GM19468 (cell line): ENCODE measurements around the gene NEK10.

Source experiments
- ATAC-seq: cut with Tn5 transposase; IDR thresholded peaks from one replicate; pipeline ENCODE4 v1.9.1; 2021; ENCODE audit warnings: mild to moderate bottlenecking, moderate library complexity, moderate number of reproducible peaks; ENCODE audit not compliant: unreplicated experiment; ENCODE audit errors: extremely low read depth

Gene NEK10

GRCh38 chr3:27125821-27126501 lies 243.2 kb downstream of the NEK10 start:
- ATAC-seq, result no peak

GRCh38 chr3:27119639-27120038 lies 249.5 kb downstream of the NEK10 start:
- ATAC-seq, result no peak

GRCh38 chr3:27115352-27115751 lies 253.8 kb downstream of the NEK10 start:
- ATAC-seq, result no peak

- no peak for ATAC-seq
Observed at GRCh38 chr3:27114684-27115083, 254.5 kb downstream of the NEK10 start.

- ATAC-seq, result no peak
Observed at GRCh38 chr3:27114129-27114528, 255.1 kb downstream of the NEK10 start.

- no peak for ATAC-seq
Observed at GRCh38 chr3:27110020-27110419, 259.2 kb downstream of the NEK10 start.

GRCh38 chr3:27108322-27108721 lies 260.9 kb downstream of the NEK10 start:
- no peak for ATAC-seq

- no peak for ATAC-seq
Observed at GRCh38 chr3:27105904-27106303, 263.3 kb downstream of the NEK10 start.

GRCh38 chr3:27097182-27097581 lies 272.0 kb downstream of the NEK10 start:
- ATAC-seq, result no peak

- no peak for ATAC-seq
Observed at GRCh38 chr3:27095553-27096222, 273.5 kb downstream of the NEK10 start.

- ATAC-seq, result no peak
Observed at GRCh38 chr3:27094721-27095120, 274.5 kb downstream of the NEK10 start.

GRCh38 chr3:27093771-27094170 lies 275.4 kb downstream of the NEK10 start:
- no peak for ATAC-seq

GRCh38 chr3:27090275-27091041 lies 278.7 kb downstream of the NEK10 start:
- ATAC-seq, result no peak

- no peak for ATAC-seq
Observed at GRCh38 chr3:27089645-27090044, 279.5 kb downstream of the NEK10 start.

GRCh38 chr3:27089068-27089467 lies 280.1 kb downstream of the NEK10 start:
- no peak for ATAC-seq

GRCh38 chr3:27085829-27086730 lies 283.1 kb downstream of the NEK10 start:
- ATAC-seq, result no peak

- ATAC-seq, result no peak
Observed at GRCh38 chr3:27081992-27082607, 287.1 kb downstream of the NEK10 start.

- ATAC-seq, result no peak
Observed at GRCh38 chr3:27081566-27081965, 287.6 kb downstream of the NEK10 start.

- no peak for ATAC-seq
Observed at GRCh38 chr3:27080258-27080525, 289.0 kb downstream of the NEK10 start.
